GM21447 (cell line): ENCODE results near the gene LAD1.
A peak's percentile ranks its signal among the peaks of the same experiment; 100 is the strongest.

Source experiments
- ATAC-seq: cut with Tn5 transposase; IDR thresholded peaks from one replicate; pipeline ENCODE4 v1.9.1; 2021; ENCODE audit not compliant: unreplicated experiment

The LAD1 gene

GRCh38 chr1:201419256-201419655 lies 20.1 kb upstream of the LAD1 start:
- ATAC-seq = no peak

- no peak for ATAC-seq
Observed at GRCh38 chr1:201418461-201418860, 19.3 kb upstream of the LAD1 start.

GRCh38 chr1:201414051-201414738 lies 15.1 kb upstream of the LAD1 start:
- no peak for ATAC-seq

GRCh38 chr1:201411292-201411691 lies 12.2 kb upstream of the LAD1 start:
- no peak for ATAC-seq

- no peak for ATAC-seq
Observed at GRCh38 chr1:201409440-201409839, 10.3 kb upstream of the LAD1 start.

GRCh38 chr1:201408834-201409200 lies 9.7 kb upstream of the LAD1 start:
- no peak for ATAC-seq

- ATAC-seq = no peak
Observed at GRCh38 chr1:201408176-201408833, 9.2 kb upstream of the LAD1 start.

- no peak for ATAC-seq
Observed at GRCh38 chr1:201406831-201407406, 7.8 kb upstream of the LAD1 start.

GRCh38 chr1:201405484-201405831 lies 6.3 kb upstream of the LAD1 start:
- ATAC-seq = no peak

GRCh38 chr1:201404722-201405483 lies 5.8 kb upstream of the LAD1 start:
- ATAC-seq = no peak

GRCh38 chr1:201404055-201404454 lies 4.9 kb upstream of the LAD1 start:
- ATAC-seq = peak; percentile 43

GRCh38 chr1:201403359-201403758 lies 4.2 kb upstream of the LAD1 start:
- ATAC-seq = no peak

- no peak for ATAC-seq
Observed at GRCh38 chr1:201401700-201402099, 2.6 kb upstream of the LAD1 start.

- ATAC-seq = no peak
Observed at GRCh38 chr1:201400852-201401230, 1.7 kb upstream of the LAD1 start.

GRCh38 chr1:201400212-201400851 lies 1.2 kb upstream of the LAD1 start:
- ATAC-seq = no peak

- ATAC-seq = no peak
Observed at GRCh38 chr1:201399352-201400126, 415 bp upstream of the LAD1 start.

- ATAC-seq = no peak
Observed at GRCh38 chr1:201397675-201398074, 1.4 kb downstream of the LAD1 start.

- ATAC-seq = no peak
Observed at GRCh38 chr1:201396861-201397464, 2.2 kb downstream of the LAD1 start.

- no peak for ATAC-seq
Observed at GRCh38 chr1:201395936-201396335, 3.2 kb downstream of the LAD1 start.

- no peak for ATAC-seq
Observed at GRCh38 chr1:201394591-201394990, 4.5 kb downstream of the LAD1 start.
